ENCODE measurements around the gene PTPRD.

GRCh38 chr9:8543219-8543618 lies 2069.6 kb downstream of the PTPRD start:
- TF ChIP-seq POLR2A (IDR thresholded peaks at IDR 0.05), result no peak
- no peak for TF ChIP-seq CTCF (IDR thresholded peaks at IDR 0.05)

Data from thyroid gland (tissue), 4 donors.